GM12878 (cell line): Measurements from ENCODE around the gene PALS1. TPM values are rescaled to one million over a fixed set of nuclear protein-coding genes. Genes with fewer than 3 reads are reported as not detected.
A peak's percentile ranks its signal among the peaks of the same experiment; 100 is the strongest.
"Not testable (repeated sequence)": the region's sequence is repeated elsewhere in the genome, so short reads cannot be mapped to it uniquely, and the experiment has no call there.

Source experiments
- ATAC-seq: fragments of 200-7000 bp; cut with Tn5 transposase; 3 replicates; pipeline ENCODE4 v1.9.1; 2020; ENCODE audit warnings: mild to moderate bottlenecking, moderate library complexity
- BruUV-seq: library from RNA; stranded (reverse); fragments of 400-500 nt; replicated peaks from 2 replicates; lab custom pipeline; 2021; lab: Mats Ljungman, UMichigan
- CTCF ChIA-PET: fragments of 300-600 bp; sonication (Branson Sonifier 250); formaldehyde crosslinking; extraction: SDS; loops from one replicate; lab custom pipeline; 2021; ENCODE audit warnings: inconsistent platforms; lab: Yijun Ruan, JAX
- POLR2A ChIA-PET: fragments of 350-600 bp; formaldehyde crosslinking; extraction: SDS; loops from one replicate; lab custom pipeline; 2021; ENCODE audit warnings: inconsistent platforms; lab: Charles Lee
- RAD21 ChIA-PET: fragments of 300-600 bp; sonication (Branson Sonifier 250); formaldehyde crosslinking; loops from one replicate; lab custom pipeline; 2023; ENCODE audit warnings: antibody characterized with exemption; ENCODE audit not compliant: unreplicated experiment; lab: Charles Lee
- SMC1A ChIA-PET: fragments of 300-600 bp; sonication (Branson Sonifier 250); formaldehyde crosslinking; loops from one replicate; lab custom pipeline; 2023; ENCODE audit not compliant: unreplicated experiment, uncharacterized antibody; lab: Charles Lee
- DNase-seq: peaks from one replicate; pipeline ENCODE4 v3.0.0-alpha.2; 2011; ENCODE audit warnings: low read depth, low spot score
- FAIRE-seq: peaks from 3 replicates; lab custom pipeline; 2011; peaks lifted over from hg19 to GRCh38; lab: Jason Lieb, UNC
- H2AFZ ChIP-seq: 2 replicates; pipeline ENCODE4 v1.6.0; 2011; ENCODE audit warnings: low read depth, low read length, control low read depth; ENCODE audit not compliant: control insufficient read depth
- H3K27ac ChIP-seq: 2 replicates; pipeline ENCODE4 v1.5.1; 2011; ENCODE audit warnings: control low read depth; ENCODE audit not compliant: control insufficient read depth, insufficient read depth
- H3K27me3 ChIP-seq, 2 experiments: replicated peaks in 1 of 2; 2 replicates each; pipeline versions ENCODE4 v1.6.0 to v1.6.1; 2011; ENCODE audit warnings: low read length in 1 of 2; ENCODE audit not compliant: control insufficient read depth in 2 of 2, insufficient read depth in 2 of 2
- H3K36me3 ChIP-seq, 2 experiments: 2 replicates each; pipeline ENCODE4 v1.5.1; 2011; ENCODE audit warnings: low read length in 1 of 2; ENCODE audit not compliant: control insufficient read depth in 2 of 2, insufficient read depth in 2 of 2
- H3K4me1 ChIP-seq: 2 replicates; pipeline ENCODE4 v1.6.1; 2011; ENCODE audit warnings: mild to moderate bottlenecking, low read length, moderate library complexity, mixed read lengths; ENCODE audit not compliant: control insufficient read depth, insufficient read depth
- H3K4me2 ChIP-seq: 2 replicates; pipeline ENCODE4 v1.6.0; 2011; ENCODE audit warnings: control low read depth; ENCODE audit not compliant: control insufficient read depth, insufficient read depth
- H3K4me3 ChIP-seq: fragments of 200-600 bp; sonication (generic); 2 replicates; pipeline ENCODE4 v1.5.1; 2016
- H3K79me2 ChIP-seq: 2 replicates; pipeline ENCODE4 v1.6.0; 2011; ENCODE audit warnings: low read length; ENCODE audit not compliant: control insufficient read depth, insufficient read depth
- H3K9ac ChIP-seq: 2 replicates; pipeline ENCODE4 v1.8.0; 2011; ENCODE audit warnings: low read length, control low read depth, mixed read lengths; ENCODE audit not compliant: control insufficient read depth, insufficient read depth
- H3K9me3 ChIP-seq: replicated peaks from 3 replicates; pipeline ENCODE4 v1.5.1; 2011; ENCODE audit warnings: mild to moderate bottlenecking, low read length; ENCODE audit not compliant: control insufficient read depth, insufficient read depth
- H4K20me1 ChIP-seq: 2 replicates; pipeline ENCODE4 v1.6.0; 2011; ENCODE audit not compliant: control insufficient read depth, insufficient read depth
- BACH1 ChIP-seq: fragments of 450-650 bp; IDR thresholded peaks from 2 replicates; pipeline ENCODE4 v1.6.1; 2017; ENCODE audit warnings: mild to moderate bottlenecking, borderline replicate concordance
- BMI1 ChIP-seq: fragments of 450-650 bp; IDR thresholded peaks from 2 replicates; pipeline ENCODE4 v1.6.1; 2016; ENCODE audit warnings: mild to moderate bottlenecking, moderate library complexity, borderline replicate concordance
- FOS ChIP-seq: IDR thresholded peaks from 3 replicates; pipeline ENCODE4 v1.6.1; 2011; ENCODE audit warnings: borderline replicate concordance; ENCODE audit not compliant: insufficient read length; ENCODE audit errors: extremely low read depth
- FOXM1 ChIP-seq: IDR thresholded peaks from 2 replicates; pipeline ENCODE4 v1.6.1; 2012; ENCODE audit warnings: low read depth, mild to moderate bottlenecking, inconsistent platforms, low read length, moderate library complexity
- JUNB ChIP-seq: IDR thresholded peaks from 2 replicates; pipeline ENCODE4 v1.6.1; 2016; ENCODE audit warnings: antibody characterized with exemption, mild to moderate bottlenecking
- SREBF1 ChIP-seq: IDR thresholded peaks from 2 replicates; pipeline ENCODE4 v1.6.1; 2012; ENCODE audit warnings: mild to moderate bottlenecking, low read length
- WGBS: methylation state at CpG from one replicate; pipeline ENCODE4 v1.1.6; 2016; ENCODE audit warnings: low lambda C conversion rate; ENCODE audit not compliant: insufficient replicate concordance, insufficient coverage; ENCODE audit errors: missing lambda C conversion rate; 5-methylcytosine and 5-hydroxymethylcytosine counted together
- in situ Hi-C: fragments of 300-500 bp; cut with MboI; formaldehyde crosslinking; loops from 9 replicates; pipeline ENCODE4 v1.14.3; 2018; ENCODE audit warnings: mixed read lengths
- intact Hi-C: fragments of 100-400 bp; cut with micrococcal nuclease; formaldehyde crosslinking; loops from one replicate; pipeline ENCODE4 v1.14.2; 2022; ENCODE audit not compliant: unreplicated experiment
- polyA plus RNA-seq, 11 experiments: library from polyadenylated mRNA; depleted of rRNA in 4 of 11; unstranded in 6 of 11; stranded (reverse) in 5 of 11; fragments of >200 nt; fragmentation: Nextera tagmentation in 4 of 11; fragmentation: Illumina TruSeq in 1 of 11; extraction: Ambion mirVana in 4 of 11; extraction: Trizol in 1 of 11; gene quantifications; 1 replicate in 1 of 11; 2 replicates in 10 of 11; pipeline versions ENCODE4 v1.2.1 to v1.2.3, GENCODE V29; 2011 to 2016; ENCODE audit warnings: inconsistent platforms in 2 of 11, missing spikeins in 2 of 11, low read depth in 1 of 11
- total RNA-seq, 4 experiments: library from RNA; depleted of rRNA in 3 of 4; stranded (reverse); fragments of >200 nt in 3 of 4; fragmentation: Illumina TruSeq in 1 of 4; extraction: Trizol in 1 of 4; gene quantifications; 2 replicates each; pipeline versions ENCODE4 v1.2.1 to v1.2.3, GENCODE V29; 2013 to 2021

PALS1 gene
- total and polyA plus RNA-seq, 10 of the 15 experiments (the other 5 are each of a cell fraction or from before 2014, with no cell fraction given): 4.2 to 10.9 (median 6.6) TPM

- Histone ChIP-seq H3K9ac (no peak overlapping the region), H4K20me1 (no peaks in the 10 kb centered on the region), H2AFZ (no peak overlapping the region), H3K4me2 (no peak overlapping the region), H3K36me3 (no peaks in the 10 kb centered on the region; a peak in 1 of 4 replicates), H3K9me3 (no peaks in the 10 kb centered on the region), H3K27me3 (no peaks in the 10 kb centered on the region), H3K27ac (no peak overlapping the region), H3K4me3 (no peak overlapping the region), H3K79me2 (peaks cover 3% of the 10 kb centered on the region), H3K4me1 (no peaks in the 10 kb centered on the region)
- FAIRE-seq (no peak), ATAC-seq (no peak), DNase-seq (no peak)
- in situ Hi-C loops (no loop called here), intact Hi-C loops (no loop called here)
- RAD21 ChIA-PET: interaction anchor here (1.1 kb wide), 1 partner anchor 15 kb away, joined by 3 read pairs; no protein-coding TSS in a partner anchor
- SMC1A ChIA-PET: interaction anchor here (0.8 to 1.0 kb wide), 2 partner anchors 15 to 19 kb away, joined by 3 to 4 read pairs; no protein-coding TSS in a partner anchor
- no TSS peak for BruUV-seq
- POLR2A ChIA-PET: no interaction called here
- CTCF ChIA-PET: interaction anchor here (1.8 kb wide), 1 partner anchor 16 kb away, joined by 10 read pairs; no protein-coding TSS in a partner anchor
- WGBS: 86% methylated on average over 3 of the region's 3 CpGs
- 0 out of 2 replicates have a peak, but pooled peaks have one; percentile 14 for TF ChIP-seq JUNB
- TF ChIP-seq BMI1: no peak
- TF ChIP-seq FOXM1: no peak
Measured at GRCh38 chr14:67270145-67270753, 29.0 kb downstream of the PALS1 start.

GRCh38 chr14:67270933-67271332, 29.7 kb downstream of the PALS1 start:
- Histone ChIP-seq H3K9ac (no peak overlapping the region), H3K27ac (no peak overlapping the region), H4K20me1 (no peaks in the 10 kb centered on the region), H3K4me1 (no peaks in the 10 kb centered on the region), H3K4me3 (no peak overlapping the region), H3K79me2 (peaks cover 3% of the 10 kb centered on the region), H3K36me3 (no peaks in the 10 kb centered on the region; a peak in 1 of 4 replicates), H3K9me3 (no peaks in the 10 kb centered on the region), H3K4me2 (no peak overlapping the region), H2AFZ (no peak overlapping the region), H3K27me3 (no peaks in the 10 kb centered on the region)
- no peak for ATAC-seq
- POLR2A ChIA-PET: no interaction called here
- no TSS peak for BruUV-seq
- in situ Hi-C loops: no loop called here
- CTCF ChIA-PET: no interaction called here
- SMC1A ChIA-PET: interaction anchor here (1.0 kb wide), 1 partner anchor 14 kb away, joined by 4 read pairs; no protein-coding TSS in a partner anchor
- WGBS: 94% methylated on average over 3 of the region's 3 CpGs
- no peak for FAIRE-seq
- TF ChIP-seq FOS: no peak
- TF ChIP-seq SREBF1: no peak
- TF ChIP-seq BACH1: no peak
- no peak for DNase-seq
- intact Hi-C loops: no loop called here
- RAD21 ChIA-PET: interaction anchor here (1.1 kb wide), 1 partner anchor 15 kb away, joined by 3 read pairs; no protein-coding TSS in a partner anchor

- H3K27ac ChIP-seq, H3K9ac ChIP-seq, FAIRE-seq, POLR2A ChIA-PET, H3K4me1 ChIP-seq, intact Hi-C loops, H3K4me2 ChIP-seq, SMC1A ChIA-PET, H3K4me3 ChIP-seq, H3K36me3 ChIP-seq, in situ Hi-C loops, DNase-seq, H3K9me3 ChIP-seq, H2AFZ ChIP-seq, BruUV-seq, H3K27me3 ChIP-seq, H3K79me2 ChIP-seq, RAD21 ChIA-PET, H4K20me1 ChIP-seq, ATAC-seq: not testable (repeated sequence)
- CTCF ChIA-PET: interaction anchor here (1.2 kb wide), 1 partner anchor 13 kb away, joined by 3 read pairs; no protein-coding TSS in a partner anchor
- 100% methylated on average over 1 of the region's 3 CpGs for WGBS
Measured at GRCh38 chr14:67273281-67273680, 32.0 kb downstream of the PALS1 start.
